ENCODE results near the gene DISC1.

Gene DISC1

GRCh38 chr1:231814021-231814420 is 187.4 kb downstream of the DISC1 start:
- no peak for DNase-seq (ENCODE audit: low spot score)

- no peak for DNase-seq (ENCODE audit: low spot score)
These were observed 187.9 kb downstream of the DISC1 start for GRCh38 chr1:231814521-231814920.

- no peak for DNase-seq (ENCODE audit: low spot score)
These were observed 191.2 kb downstream of the DISC1 start for GRCh38 chr1:231817801-231818200.

GRCh38 chr1:231818337-231818736 is 191.7 kb downstream of the DISC1 start:
- DNase-seq (ENCODE audit: low spot score), result no peak

GRCh38 chr1:231821281-231821680 is 194.7 kb downstream of the DISC1 start:
- DNase-seq (ENCODE audit: low spot score), result no peak

- DNase-seq (ENCODE audit: low spot score), result no peak
These were observed 195.5 kb downstream of the DISC1 start for GRCh38 chr1:231822041-231822440.

GRCh38 chr1:231826566-231826965 is 200.0 kb downstream of the DISC1 start:
- no peak for DNase-seq (ENCODE audit: low spot score)

GRCh38 chr1:231827337-231828105 is 200.9 kb downstream of the DISC1 start:
- DNase-seq (ENCODE audit: low spot score), result no peak

- DNase-seq (ENCODE audit: low spot score), result no peak
These were observed 201.8 kb downstream of the DISC1 start for GRCh38 chr1:231828182-231828920.

GRCh38 chr1:231829332-231829731 is 202.7 kb downstream of the DISC1 start:
- no peak for DNase-seq (ENCODE audit: low spot score)

- no peak for DNase-seq (ENCODE audit: low spot score)
These were observed 209.8 kb downstream of the DISC1 start for GRCh38 chr1:231836227-231836893.

GRCh38 chr1:231838521-231838920 is 211.9 kb downstream of the DISC1 start:
- no peak for DNase-seq (ENCODE audit: low spot score)

GRCh38 chr1:231839999-231840398 is 213.4 kb downstream of the DISC1 start:
- DNase-seq (ENCODE audit: low spot score), result no peak

GRCh38 chr1:231841616-231842344 is 215.2 kb downstream of the DISC1 start:
- no peak for DNase-seq (ENCODE audit: low spot score)

GRCh38 chr1:231842441-231842840 is 215.9 kb downstream of the DISC1 start:
- no peak for DNase-seq (ENCODE audit: low spot score)

- no peak for DNase-seq (ENCODE audit: low spot score)
These were observed 218.5 kb downstream of the DISC1 start for GRCh38 chr1:231844986-231845502.

GRCh38 chr1:231847612-231848397 is 221.2 kb downstream of the DISC1 start:
- no peak for DNase-seq (ENCODE audit: low spot score)

GRCh38 chr1:231849981-231850380 is 223.4 kb downstream of the DISC1 start:
- no peak for DNase-seq (ENCODE audit: low spot score)

GRCh38 chr1:231850786-231851185 is 224.2 kb downstream of the DISC1 start:
- DNase-seq (ENCODE audit: low spot score), result no peak

GRCh38 chr1:231853588-231854207 is 227.1 kb downstream of the DISC1 start:
- DNase-seq (ENCODE audit: low spot score), result no peak

- DNase-seq (ENCODE audit: low spot score), result no peak
These were observed 228.8 kb downstream of the DISC1 start for GRCh38 chr1:231855361-231855760.
